GM12873 (cell line): Measurements from ENCODE around the gene MYBBP1A.

ENCODE experiments used
- TF ChIP-seq, protein P1 (sequence below): IDR thresholded peaks from 2 replicates; pipeline ENCODE4 v1.5.1; 2012; ENCODE audit warnings: low read depth, mild to moderate bottlenecking, moderate library complexity, low read length, control low read depth; ENCODE audit not compliant: insufficient read depth; ENCODE audit errors: missing control alignments

The MYBBP1A gene

DNA sequence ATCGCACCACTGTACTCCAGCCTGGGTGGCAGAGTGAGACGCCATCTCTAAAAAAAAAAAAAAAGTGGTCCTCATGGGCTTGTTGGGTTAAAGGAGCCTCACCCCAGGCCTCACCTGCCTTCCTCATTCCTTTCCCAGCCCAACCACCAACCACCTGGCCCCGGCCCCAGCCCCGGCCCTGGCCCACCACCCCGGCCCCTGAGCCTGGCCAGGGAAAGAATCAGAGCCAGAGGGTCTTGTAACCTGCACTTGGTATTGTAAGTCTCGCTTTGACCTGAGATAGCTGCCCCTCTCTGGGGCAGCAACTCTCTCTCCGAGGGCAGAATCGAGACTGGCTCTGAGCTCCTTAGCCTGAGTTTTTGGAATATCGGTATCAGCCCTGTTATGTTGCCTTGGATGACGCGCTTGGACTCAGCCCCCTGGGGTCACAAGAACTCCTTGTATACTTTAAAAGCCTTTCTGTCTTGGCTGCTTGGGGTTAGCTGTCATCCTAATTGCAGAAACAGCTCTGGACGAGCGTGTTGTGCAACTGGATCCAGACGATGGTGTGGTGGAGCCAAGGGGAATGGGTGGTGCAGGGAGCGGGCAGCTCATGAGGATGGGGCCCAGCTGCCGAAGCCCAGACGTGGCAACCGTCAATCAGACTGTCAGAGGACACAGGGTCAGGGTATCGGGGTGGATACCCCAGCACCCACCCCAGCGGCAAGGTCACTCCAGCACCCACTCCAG is 43.8 kb upstream of the MYBBP1A start:
- TF ChIP-seq, protein P1, sequence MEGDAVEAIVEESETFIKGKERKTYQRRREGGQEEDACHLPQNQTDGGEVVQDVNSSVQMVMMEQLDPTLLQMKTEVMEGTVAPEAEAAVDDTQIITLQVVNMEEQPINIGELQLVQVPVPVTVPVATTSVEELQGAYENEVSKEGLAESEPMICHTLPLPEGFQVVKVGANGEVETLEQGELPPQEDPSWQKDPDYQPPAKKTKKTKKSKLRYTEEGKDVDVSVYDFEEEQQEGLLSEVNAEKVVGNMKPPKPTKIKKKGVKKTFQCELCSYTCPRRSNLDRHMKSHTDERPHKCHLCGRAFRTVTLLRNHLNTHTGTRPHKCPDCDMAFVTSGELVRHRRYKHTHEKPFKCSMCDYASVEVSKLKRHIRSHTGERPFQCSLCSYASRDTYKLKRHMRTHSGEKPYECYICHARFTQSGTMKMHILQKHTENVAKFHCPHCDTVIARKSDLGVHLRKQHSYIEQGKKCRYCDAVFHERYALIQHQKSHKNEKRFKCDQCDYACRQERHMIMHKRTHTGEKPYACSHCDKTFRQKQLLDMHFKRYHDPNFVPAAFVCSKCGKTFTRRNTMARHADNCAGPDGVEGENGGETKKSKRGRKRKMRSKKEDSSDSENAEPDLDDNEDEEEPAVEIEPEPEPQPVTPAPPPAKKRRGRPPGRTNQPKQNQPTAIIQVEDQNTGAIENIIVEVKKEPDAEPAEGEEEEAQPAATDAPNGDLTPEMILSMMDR = no peak

DNA sequence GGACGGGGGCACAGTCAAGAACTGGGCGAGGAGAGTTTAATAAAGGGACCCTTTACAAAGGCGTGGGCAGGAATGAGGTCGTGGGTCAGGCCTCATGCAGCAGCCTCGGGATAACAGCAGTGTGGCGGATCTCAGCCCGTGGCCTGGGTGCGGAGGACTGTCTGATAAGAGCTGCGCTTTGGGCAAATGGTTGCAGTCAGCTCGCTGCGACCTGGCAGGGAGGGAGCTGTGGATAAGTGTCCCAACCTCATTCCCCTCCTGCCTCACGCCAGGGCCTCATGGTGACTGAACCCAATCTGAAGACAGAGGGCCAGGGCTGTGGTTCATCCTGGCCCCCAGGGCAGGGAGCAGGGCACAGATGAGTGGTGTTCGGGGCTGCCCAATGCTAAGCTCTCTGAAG is 42.8 kb upstream of the MYBBP1A start:
- TF ChIP-seq, protein P1 = no peak

DNA sequence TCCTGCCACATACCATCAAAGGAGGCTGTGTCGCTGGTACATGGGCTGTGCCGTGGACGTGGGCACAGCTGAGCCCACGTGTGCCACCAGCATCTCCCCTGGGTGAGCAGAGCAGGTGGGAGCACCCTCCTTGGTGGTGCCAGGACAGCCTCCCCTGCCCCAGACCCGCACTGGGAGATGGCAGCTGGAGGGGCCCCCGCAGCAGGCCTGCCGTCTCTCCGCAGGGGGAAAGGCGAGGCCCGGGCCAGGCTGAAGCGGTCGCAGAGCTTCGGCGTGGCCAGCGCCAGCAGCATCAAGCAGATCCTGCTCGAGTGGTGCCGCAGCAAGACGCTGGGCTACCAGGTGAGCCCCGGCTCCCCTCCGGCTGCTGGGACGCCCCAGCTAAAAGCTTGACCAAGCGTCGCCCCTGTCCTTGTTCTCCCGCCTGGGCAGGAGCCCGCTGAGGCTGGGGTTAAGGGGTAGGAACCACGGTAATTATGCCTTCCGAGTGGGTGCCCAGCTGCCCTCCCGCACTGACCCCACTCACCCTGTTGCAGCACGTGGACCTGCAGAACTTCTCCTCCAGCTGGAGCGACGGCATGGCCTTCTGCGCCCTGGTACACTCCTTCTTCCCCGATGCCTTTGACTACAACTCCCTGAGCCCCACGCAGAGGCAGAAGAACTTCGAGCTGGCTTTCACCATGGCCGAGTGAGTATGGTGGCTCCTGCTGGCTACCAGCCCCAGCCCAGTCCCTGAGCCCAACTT is 41.6 kb upstream of the MYBBP1A start:
- TF ChIP-seq, protein P1 = no peak

DNA sequence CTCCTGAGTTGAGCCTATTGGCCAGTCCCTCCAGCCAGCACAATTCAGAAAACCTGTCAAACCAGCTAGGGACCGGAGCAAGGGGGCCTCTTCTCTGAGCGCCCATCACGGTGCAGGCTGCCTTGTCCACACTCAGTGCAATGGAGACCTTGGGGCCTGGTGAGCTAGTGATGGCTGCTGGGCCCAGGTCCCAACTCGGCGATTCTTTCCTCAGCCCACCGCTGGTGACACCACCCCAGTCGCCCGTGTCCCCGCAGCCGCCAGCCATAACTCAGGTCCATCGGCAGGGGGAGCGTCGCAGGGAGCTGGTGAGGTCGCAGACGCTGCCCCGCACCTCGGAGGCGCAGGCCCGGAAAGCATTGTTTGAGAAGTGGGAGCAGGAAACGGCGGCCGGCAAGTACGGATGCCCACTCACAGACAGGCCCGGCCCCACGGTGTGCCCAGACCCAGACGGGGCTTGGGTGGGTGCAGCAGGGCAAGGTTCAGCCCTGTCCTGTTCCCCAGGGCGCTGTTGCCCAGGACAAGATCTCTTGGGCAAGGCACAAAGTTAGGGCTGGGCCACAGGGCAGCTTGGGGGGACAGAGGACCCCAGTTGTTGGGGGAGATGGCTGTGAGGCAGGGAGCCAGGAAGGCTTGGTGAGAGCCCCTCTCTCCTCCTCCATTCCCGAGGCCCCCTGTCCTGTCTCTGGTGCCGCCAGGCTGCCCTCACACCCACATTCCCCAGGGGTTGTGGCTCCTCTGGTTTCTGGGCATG is 39.9 kb upstream of the MYBBP1A start:
- TF ChIP-seq, protein P1 = peak; percentile 48

DNA sequence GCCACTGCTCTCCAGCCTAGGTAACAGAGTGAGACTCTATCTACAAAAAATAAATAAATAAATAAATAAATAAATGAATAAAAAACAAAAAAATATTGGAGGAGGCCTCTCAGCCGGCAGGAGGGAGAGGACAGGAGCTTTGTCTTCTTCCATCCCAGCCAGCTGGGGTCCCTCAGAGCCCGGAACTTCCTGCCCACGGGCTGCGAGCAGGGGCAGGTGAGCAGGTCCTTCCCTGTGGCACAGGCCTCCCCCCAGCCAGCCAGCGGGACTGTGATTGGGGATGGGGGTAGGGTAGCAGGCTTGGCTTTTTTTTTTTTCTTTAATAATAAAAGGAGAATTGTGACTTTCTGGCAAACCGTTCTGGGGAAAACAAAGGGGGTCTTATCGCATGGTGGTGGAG is 39.2 kb upstream of the MYBBP1A start:
- TF ChIP-seq, protein P1 = no peak

DNA sequence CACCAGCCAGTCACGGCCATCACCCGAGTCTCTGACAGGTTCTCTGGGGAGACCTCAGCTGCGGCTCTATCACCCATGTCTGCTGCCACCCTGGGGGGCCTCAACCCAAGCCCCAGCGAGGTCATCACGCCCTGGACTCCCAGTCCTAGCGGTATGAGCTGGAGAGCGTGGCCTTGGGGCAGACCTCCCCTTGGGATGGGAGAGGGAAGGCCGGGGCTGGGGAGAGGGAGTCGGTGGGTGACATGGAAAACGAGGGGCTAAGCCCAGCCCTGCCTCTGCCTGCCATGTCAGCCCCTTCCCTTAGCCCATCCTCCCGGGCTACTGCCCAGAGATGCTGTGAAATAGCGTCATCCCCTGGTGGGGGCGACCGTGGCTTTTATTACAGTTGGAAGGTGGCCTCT is 37.8 kb upstream of the MYBBP1A start:
- TF ChIP-seq, protein P1 = no peak

DNA sequence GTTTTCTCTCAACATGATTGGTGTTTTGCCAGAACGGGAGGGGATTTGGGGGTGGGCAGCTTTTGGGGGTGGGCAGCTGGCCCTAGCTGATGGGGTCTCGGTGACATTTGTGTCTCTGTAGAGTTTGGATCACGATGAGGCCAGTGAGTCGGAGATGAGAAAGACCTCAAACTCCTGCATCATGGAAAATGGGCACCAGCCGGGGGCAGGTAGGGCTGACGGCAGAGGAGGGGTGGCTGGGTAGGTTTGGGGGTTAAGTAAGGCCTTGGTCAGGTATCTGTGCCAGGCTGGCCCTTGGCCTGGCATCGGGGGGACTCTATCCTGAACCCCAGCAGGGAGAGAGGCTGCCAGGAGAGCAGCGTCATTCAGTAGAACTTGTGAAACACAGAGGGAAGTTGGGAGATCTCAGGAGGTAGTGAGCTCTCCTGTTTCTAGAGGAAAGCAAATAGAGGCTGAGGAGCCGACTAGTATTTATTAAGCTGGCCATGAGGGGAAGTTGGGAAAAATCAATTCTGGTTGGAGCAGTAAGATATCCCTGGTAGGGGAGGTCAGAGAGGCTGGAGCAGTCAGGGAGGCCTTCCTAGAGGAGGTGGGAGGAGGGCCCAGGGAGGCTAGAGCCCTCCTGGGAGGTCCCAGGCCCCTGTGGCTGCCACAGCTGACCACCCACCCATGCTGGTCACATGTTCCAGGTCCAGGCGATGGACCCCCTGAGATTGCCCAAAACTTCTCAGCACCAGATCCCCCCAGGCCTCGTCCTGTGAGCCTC is 37.2 kb upstream of the MYBBP1A start:
- TF ChIP-seq, protein P1 = no peak
